ENCODE measurements around the gene RAB27A.

GRCh38 chr15:55322467-55322866 is 32.9 kb upstream of the RAB27A start:
- TF ChIP-seq CTCF (IDR thresholded peaks at IDR 0.05) = no peak
- TF ChIP-seq ZFX (IDR thresholded peaks at IDR 0.05; ENCODE audit: borderline replicate concordance) = no peak
